H4 (cell line): Measurements from ENCODE around the gene VWA5B1. TPM values are rescaled to one million over a fixed set of nuclear protein-coding genes. Genes with fewer than 3 reads are reported as not detected.

Source experiments
- DNase-seq: peaks from one replicate; pipeline ENCODE4 v3.0.0-alpha.2; 2015; ENCODE audit warnings: low spot score
- total RNA-seq: library from RNA; depleted of rRNA; stranded (reverse); fragments of >200 nt; shearing (Covaris generic); gene quantifications from 2 replicates; pipeline ENCODE4 v1.2.3, GENCODE V29; 2014; rRNA removed

The VWA5B1 gene
- total RNA-seq, 1 experiment from 2014 or later = not detected

- DNase-seq = no peak
Measured at GRCh38 chr1:20385630-20386029, 95.0 kb downstream of the VWA5B1 start.

- no peak for DNase-seq
Measured at GRCh38 chr1:20386323-20387081, 95.8 kb downstream of the VWA5B1 start.

DNA sequence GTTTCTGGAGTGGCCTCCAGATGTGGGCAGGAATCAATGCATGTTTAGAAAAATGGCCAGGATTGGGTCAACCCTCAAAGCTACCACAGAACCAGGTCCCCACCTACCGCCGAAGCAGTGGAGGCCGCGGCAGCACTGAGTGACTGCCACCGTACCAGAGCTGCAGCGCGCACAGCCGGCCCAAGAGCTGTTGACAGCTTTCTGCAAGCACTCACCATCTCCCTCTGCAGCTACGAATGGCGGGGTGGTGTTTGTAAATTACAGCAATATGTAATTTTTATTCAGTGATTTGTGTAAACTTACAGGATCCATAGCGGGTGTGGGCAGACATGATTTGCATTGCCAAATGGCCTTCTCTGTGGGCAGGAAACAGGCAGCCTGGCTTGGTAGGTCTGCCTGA is 98.9 kb downstream of the VWA5B1 start:
- no peak for DNase-seq

GRCh38 chr1:20390589-20391331 is 100.1 kb downstream of the VWA5B1 start:
- DNase-seq = peak; percentile 67

GRCh38 chr1:20395255-20395654 is 104.6 kb downstream of the VWA5B1 start:
- DNase-seq = no peak

DNA sequence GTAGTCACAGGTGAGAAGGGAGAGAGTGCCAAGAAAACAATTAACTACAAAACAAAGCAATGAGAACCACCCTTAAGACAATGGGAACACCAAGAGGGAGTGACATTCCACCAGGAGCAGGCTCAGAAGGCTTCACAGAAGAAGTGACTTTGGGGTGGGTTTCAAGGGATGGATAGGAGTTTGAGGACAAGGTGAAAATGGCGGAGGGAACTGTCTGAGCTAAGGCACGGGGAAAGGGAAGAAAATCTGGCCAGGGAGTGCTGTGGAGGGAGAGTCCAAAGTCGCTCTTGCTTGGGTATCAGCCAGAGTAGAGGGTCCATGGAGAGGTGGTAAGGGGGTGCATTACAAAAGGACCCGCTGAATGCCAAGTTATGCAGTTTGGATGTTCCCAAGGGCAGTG is 108.1 kb downstream of the VWA5B1 start:
- DNase-seq = no peak

GRCh38 chr1:20399196-20399595 is 108.5 kb downstream of the VWA5B1 start:
- no peak for DNase-seq

DNA sequence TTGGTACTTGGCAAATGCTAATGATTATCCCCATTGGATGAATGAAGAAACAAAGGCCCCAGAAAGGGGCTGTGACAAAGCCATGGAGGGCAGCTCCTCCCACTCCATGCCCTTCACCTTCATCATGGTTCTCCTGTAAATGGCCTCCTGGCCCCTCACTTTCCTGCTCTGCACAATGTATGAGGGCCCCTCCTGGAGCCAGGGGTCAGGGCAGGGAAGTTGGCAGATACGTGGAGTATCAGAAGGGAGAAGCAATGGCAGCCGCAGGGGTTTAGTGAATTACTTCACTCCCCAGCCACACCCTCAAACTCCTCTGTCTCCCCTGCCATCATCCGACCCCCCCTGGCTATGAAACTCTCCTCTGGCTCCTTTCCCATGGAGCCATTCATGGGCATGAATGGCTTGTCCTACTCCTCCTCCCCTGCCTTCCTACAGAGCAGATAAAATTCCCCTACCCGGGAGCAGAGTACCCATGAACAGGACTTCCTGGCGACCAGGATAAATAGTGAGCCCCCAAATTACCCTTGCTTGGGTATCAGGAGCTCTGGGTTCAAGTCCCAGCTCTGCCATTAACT is 109.0 kb downstream of the VWA5B1 start:
- DNase-seq = no peak

DNA sequence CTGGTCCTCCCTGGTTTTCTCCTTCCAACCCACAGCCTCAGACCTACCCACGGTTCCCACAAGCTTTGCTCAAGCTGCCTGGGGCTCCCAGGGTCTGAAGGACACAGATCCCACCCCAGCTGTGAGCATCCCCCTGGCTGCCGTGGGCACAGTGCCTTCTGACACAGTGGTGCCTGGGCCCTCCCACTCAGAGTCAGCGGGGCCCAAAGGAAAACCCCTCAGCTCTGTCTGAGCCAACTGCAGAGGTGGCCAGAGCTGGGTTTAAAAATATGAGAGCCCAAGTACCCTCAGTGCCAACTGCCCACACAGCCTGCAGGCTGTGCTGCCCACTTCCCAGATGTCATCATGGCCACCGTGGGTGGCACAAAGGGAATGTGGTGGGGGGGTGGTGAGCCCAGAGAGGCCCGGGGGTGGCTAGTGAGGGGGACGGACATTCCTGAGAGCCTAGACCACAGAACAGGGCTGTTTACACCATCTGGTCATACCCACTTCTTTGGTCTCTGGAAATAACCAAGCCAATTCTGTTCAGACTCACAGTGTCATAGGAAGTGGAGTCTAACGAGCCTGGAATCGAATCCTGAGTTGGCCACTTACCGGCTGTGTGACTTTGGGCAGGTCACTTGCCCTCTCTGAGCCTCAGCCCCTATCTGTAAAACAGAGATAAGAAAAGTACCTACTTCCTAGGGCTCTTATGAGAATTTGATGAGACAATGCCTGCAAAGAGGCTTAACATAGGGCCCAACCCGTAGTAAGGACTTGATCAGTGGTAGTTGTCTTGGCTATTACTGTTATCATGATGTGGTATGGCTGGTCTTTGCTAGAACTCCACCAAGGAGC is 109.9 kb downstream of the VWA5B1 start:
- peak; percentile 71 for DNase-seq

GRCh38 chr1:20401405-20402010 is 110.8 kb downstream of the VWA5B1 start:
- no peak for DNase-seq

- DNase-seq = no peak
Measured at GRCh38 chr1:20402585-20403422, 112.1 kb downstream of the VWA5B1 start.

DNA sequence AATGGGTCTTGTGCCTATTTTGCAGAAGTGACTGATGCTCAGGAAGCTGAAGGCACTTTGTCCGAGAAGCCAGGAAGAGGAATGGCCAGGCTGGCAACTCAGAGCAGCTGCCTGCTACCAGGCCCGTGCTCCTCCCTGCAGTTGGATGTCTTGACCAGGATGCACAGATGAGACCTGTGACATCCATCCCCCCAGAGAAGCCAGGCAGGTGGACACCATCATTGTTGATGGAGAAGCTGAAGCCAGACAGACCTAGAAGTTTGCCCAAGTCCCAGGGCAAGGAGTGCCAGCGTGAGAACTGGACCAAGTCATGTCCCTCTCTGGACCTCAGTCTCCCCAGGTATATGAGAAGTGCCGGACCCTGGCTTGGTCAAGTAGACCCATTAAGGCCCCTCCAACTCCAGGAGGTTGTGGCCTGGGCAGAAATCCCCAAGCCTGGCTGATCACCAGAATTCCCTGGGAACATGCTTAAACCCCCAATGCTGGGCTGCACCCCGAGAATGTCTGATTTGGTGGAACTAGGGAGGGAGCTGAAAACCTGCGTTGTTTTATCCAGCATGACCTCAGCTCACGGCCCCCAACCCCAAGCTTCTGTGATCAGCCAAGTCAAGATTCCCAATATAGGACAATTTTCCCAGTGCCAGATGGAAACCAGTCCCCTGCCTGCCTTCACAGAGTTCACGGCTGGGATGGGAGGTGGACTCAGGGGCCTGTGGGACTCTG is 112.9 kb downstream of the VWA5B1 start:
- no peak for DNase-seq

DNA sequence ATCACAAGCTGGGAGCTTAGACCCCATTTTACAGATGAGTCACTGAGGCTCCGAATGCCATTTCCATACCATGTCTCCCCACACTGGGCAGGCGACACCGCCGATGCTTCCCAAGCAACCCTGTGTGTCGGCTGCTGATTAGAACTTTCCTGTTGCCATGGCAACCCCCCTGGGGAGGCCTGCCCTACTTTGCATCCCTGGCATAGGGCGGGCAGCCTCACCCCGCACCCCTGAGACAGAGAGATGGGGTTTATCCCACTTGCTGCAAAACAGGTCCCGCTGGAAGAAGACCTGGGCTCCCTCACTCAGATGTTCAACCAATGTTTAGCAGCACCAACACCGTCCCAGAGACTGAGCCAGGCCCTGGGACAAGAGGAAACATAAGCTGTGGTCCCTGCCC is 113.8 kb downstream of the VWA5B1 start:
- DNase-seq = no peak

Other genes with a start within 250 kb of the VWA5B1 start
- not detected in 2 replicates for gene PLA2G5, start 220.7 kb upstream of the VWA5B1 start, total RNA-seq
- not detected in 2 replicates for gene PLA2G2D, start 171.3 kb upstream of the VWA5B1 start, total RNA-seq
- gene PLA2G2F, start 151.6 kb upstream of the VWA5B1 start, total RNA-seq = not detected in 2 replicates
- not detected in 2 replicates for gene UBXN10, start 104.8 kb upstream of the VWA5B1 start, total RNA-seq
- gene PLA2G2C, start 104.4 kb upstream of the VWA5B1 start, total RNA-seq = not detected in 2 replicates
- 3.6 and 4.0 TPM in 2 replicates for gene CAMK2N1, start 195.3 kb downstream of the VWA5B1 start, total RNA-seq
- gene MUL1, start 217.3 kb downstream of the VWA5B1 start, total RNA-seq = 30.2 and 38.0 TPM in 2 replicates